NT2/D1 (cell line): ENCODE data around the gene FSIP1.

Experiments used
- SUZ12 ChIP-seq: IDR thresholded peaks from 2 replicates; pipeline ENCODE4 v1.6.1; 2011; ENCODE audit not compliant: insufficient read length, insufficient read depth; ENCODE audit errors: extremely low read depth
- YY1 ChIP-seq: IDR thresholded peaks from 2 replicates; pipeline ENCODE4 v1.6.1; 2011; ENCODE audit not compliant: insufficient read length, insufficient read depth
- ZNF274 ChIP-seq: IDR thresholded peaks from 2 replicates; pipeline ENCODE4 v1.6.1; 2011; ENCODE audit warnings: mild to moderate bottlenecking, low read depth, low read length

DNA sequence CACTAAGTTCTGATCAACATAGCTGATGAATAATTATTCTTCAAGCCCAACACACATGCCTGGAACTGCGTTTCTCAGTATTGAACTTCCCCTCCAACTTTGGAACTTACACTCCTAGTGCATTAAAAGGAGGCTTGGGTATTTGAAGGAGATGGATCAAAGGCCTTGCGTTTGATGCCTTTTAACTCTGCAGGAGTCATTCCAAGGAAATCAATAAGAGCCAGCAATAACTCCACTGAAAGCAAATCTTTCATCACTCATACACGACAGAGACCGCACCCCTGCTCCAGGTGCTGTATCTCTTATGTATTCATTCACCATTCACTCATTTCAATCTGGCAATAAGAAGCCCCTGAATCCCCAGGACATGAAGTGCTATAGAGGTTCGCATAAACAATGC is 14.0 kb upstream of the FSIP1 start:
- TF ChIP-seq ZNF274, result no peak
- TF ChIP-seq YY1, result no peak
- no peak for TF ChIP-seq SUZ12
